GM18505 (cell line): ENCODE results near the gene KCNAB2.

Source experiments
- ATAC-seq: cut with Tn5 transposase; IDR thresholded peaks from one replicate; pipeline ENCODE4 v1.9.1; 2021; ENCODE audit not compliant: unreplicated experiment
- POLR2A ChIP-seq: IDR thresholded peaks from 4 replicates; pipeline ENCODE4 v1.6.1; 2011; ENCODE audit warnings: borderline replicate concordance; ENCODE audit not compliant: insufficient read depth, insufficient read length; ENCODE audit errors: extremely low read depth

The KCNAB2 gene

GRCh38 chr1:6045561-6045960 lies at the start of gene KCNAB2:
TSS of gene KCNAB2 (plus strand) at chr1:6045888. CDS start at chr1:6051537, 5,649 bp downstream.
- TF ChIP-seq POLR2A, result no peak
- ATAC-seq, result no peak

GRCh38 chr1:5996641-5997270 lies 48.9 kb upstream of the KCNAB2 start:
- TF ChIP-seq POLR2A, result no peak
- ATAC-seq, result no peak

- no peak for TF ChIP-seq POLR2A
- ATAC-seq, result no peak
Observed at GRCh38 chr1:5997316-5997715, 48.4 kb upstream of the KCNAB2 start.

GRCh38 chr1:5998051-5998905 lies 47.4 kb upstream of the KCNAB2 start:
- TF ChIP-seq POLR2A, result no peak
- ATAC-seq, result no peak

- no peak for TF ChIP-seq POLR2A
- ATAC-seq, result no peak
Observed at GRCh38 chr1:5998906-5999301, 46.8 kb upstream of the KCNAB2 start.

GRCh38 chr1:5999711-6000443 lies 45.8 kb upstream of the KCNAB2 start:
- no peak for ATAC-seq
- TF ChIP-seq POLR2A, result no peak

- ATAC-seq, result no peak
- no peak for TF ChIP-seq POLR2A
Observed at GRCh38 chr1:6000444-6001288, 45.0 kb upstream of the KCNAB2 start.

- no peak for ATAC-seq
- no peak for TF ChIP-seq POLR2A
Observed at GRCh38 chr1:6001992-6002576, 43.6 kb upstream of the KCNAB2 start.

GRCh38 chr1:6002714-6003501 lies 42.8 kb upstream of the KCNAB2 start:
- ATAC-seq, result no peak
- no peak for TF ChIP-seq POLR2A

- no peak for ATAC-seq
- no peak for TF ChIP-seq POLR2A
Observed at GRCh38 chr1:6003568-6004411, 41.9 kb upstream of the KCNAB2 start.
